GM18870 (cell line): ENCODE measurements around the gene AUTS2.

Experiments used
- ATAC-seq: cut with Tn5 transposase; IDR thresholded peaks from one replicate; pipeline ENCODE4 v1.9.1; 2021; ENCODE audit warnings: moderate library complexity; ENCODE audit not compliant: unreplicated experiment

Gene AUTS2

GRCh38 chr7:69654849-69655707 lies 56.8 kb downstream of the AUTS2 start:
- no peak for ATAC-seq

- no peak for ATAC-seq
Measured at GRCh38 chr7:69656077-69656476, 57.8 kb downstream of the AUTS2 start.

- no peak for ATAC-seq
Measured at GRCh38 chr7:69656890-69657289, 58.6 kb downstream of the AUTS2 start.

- no peak for ATAC-seq
Measured at GRCh38 chr7:69657331-69657730, 59.1 kb downstream of the AUTS2 start.

- ATAC-seq, result no peak
Measured at GRCh38 chr7:69657985-69658384, 59.7 kb downstream of the AUTS2 start.

GRCh38 chr7:69659983-69660382 lies 61.7 kb downstream of the AUTS2 start:
- no peak for ATAC-seq

- ATAC-seq, result no peak
Measured at GRCh38 chr7:69661342-69661741, 63.1 kb downstream of the AUTS2 start.

GRCh38 chr7:69663911-69664832 lies 65.9 kb downstream of the AUTS2 start:
- peak; percentile 77 for ATAC-seq

GRCh38 chr7:69665369-69665768 lies 67.1 kb downstream of the AUTS2 start:
- ATAC-seq, result no peak

GRCh38 chr7:69668339-69668870 lies 70.1 kb downstream of the AUTS2 start:
- no peak for ATAC-seq

- no peak for ATAC-seq
Measured at GRCh38 chr7:69670701-69671100, 72.4 kb downstream of the AUTS2 start.

GRCh38 chr7:69673074-69673473 lies 74.8 kb downstream of the AUTS2 start:
- no peak for ATAC-seq

GRCh38 chr7:69674701-69675182 lies 76.5 kb downstream of the AUTS2 start:
- peak; percentile 84 for ATAC-seq

GRCh38 chr7:69676247-69676646 lies 78.0 kb downstream of the AUTS2 start:
- ATAC-seq, result no peak

GRCh38 chr7:69677054-69677852 lies 79.0 kb downstream of the AUTS2 start:
- no peak for ATAC-seq

- ATAC-seq, result no peak
Measured at GRCh38 chr7:69677881-69678493, 79.7 kb downstream of the AUTS2 start.

- no peak for ATAC-seq
Measured at GRCh38 chr7:69678494-69679187, 80.4 kb downstream of the AUTS2 start.

- no peak for ATAC-seq
Measured at GRCh38 chr7:69681181-69681580, 82.9 kb downstream of the AUTS2 start.

GRCh38 chr7:69682518-69682917 lies 84.2 kb downstream of the AUTS2 start:
- no peak for ATAC-seq

- ATAC-seq, result no peak
Measured at GRCh38 chr7:69683002-69683401, 84.7 kb downstream of the AUTS2 start.
